Right lobe of liver (tissue), 6 donors: ENCODE measurements around the gene COL4A1. TPM values are rescaled to one million over a fixed set of nuclear protein-coding genes. Genes with fewer than 3 reads are reported as not detected.
A peak's percentile ranks its signal among the peaks of the same experiment; 100 is the strongest.

Experiments used
- ATAC-seq, 4 donors: fragments of 200-7000 bp; cut with Tn5 transposase; one replicate each; pipeline ENCODE4 v1.9.1; 2020; ENCODE audit warnings: mild to moderate bottlenecking in 4 of 4, moderate library complexity in 4 of 4
- DNase-seq, 3 donors: peaks; one replicate each; pipeline ENCODE4 v3.0.0-alpha.2; 2020
- H3K27ac ChIP-seq, 3 donors: fragments of 200-600 bp; one replicate each; pipeline ENCODE4 v1.8.0; 2022
- H3K27me3 ChIP-seq, 2 donors: fragments of 200-600 bp; one replicate each; pipeline ENCODE4 v1.8.0; 2022
- H3K36me3 ChIP-seq, 4 donors: fragments of 200-600 bp; sonication (generic) in 1 of 4; one replicate each; pipeline versions ENCODE4 v1.5.1 to v1.8.0; 2017 to 2022; ENCODE audit warnings: control low read depth in 1 of 4
- H3K4me1 ChIP-seq, 4 donors: fragments of 200-600 bp; sonication (generic) in 1 of 4; one replicate each; pipeline versions ENCODE4 v1.5.1 to v1.8.0; 2017 to 2022; ENCODE audit warnings: control low read depth in 1 of 4
- H3K4me3 ChIP-seq, 3 donors: fragments of 200-600 bp; one replicate each; pipeline ENCODE4 v1.8.0; 2022
- H3K9me3 ChIP-seq, 4 donors: fragments of 200-600 bp; sonication (generic) in 1 of 4; one replicate each; pipeline versions ENCODE4 v1.5.1 to v1.8.0; 2017 to 2022; ENCODE audit warnings: control low read depth in 1 of 4
- CTCF ChIP-seq, 4 donors: fragments of 200-600 bp in 3 of 4; fragments of 450-650 bp in 1 of 4; IDR thresholded peaks; one replicate each; pipeline versions ENCODE4 v1.5.1 to v1.8.0; 2016 to 2022; ENCODE audit warnings: antibody characterized with exemption in 4 of 4, mild to moderate bottlenecking in 2 of 4
- POLR2A ChIP-seq: fragments of 450-650 bp; IDR thresholded peaks from one replicate; pipeline ENCODE4 v1.6.1; 2017; ENCODE audit warnings: antibody characterized with exemption, mild to moderate bottlenecking
- WGBS: methylation state at CpG from one replicate; pipeline ENCODE4 v1.1.6; 2018; ENCODE audit warnings: low coverage, low lambda C conversion rate; ENCODE audit not compliant: insufficient coverage; ENCODE audit errors: missing lambda C conversion rate; 5-methylcytosine and 5-hydroxymethylcytosine counted together
- intact Hi-C, 2 donors: fragments of 100-400 bp; cut with DNase I; formaldehyde crosslinking; loops; one replicate each; pipeline versions ENCODE4 v1.11.2 to v1.14.1; 2022
- total RNA-seq, 6 experiments: library from RNA; depleted of rRNA in 2 of 6; stranded (reverse); fragments of >200 nt in 2 of 6; fragmentation: NEBNext Ultra II Directional in 3 of 6; extraction: Animal tissue kit (Norgen Biotek cat#: 25700) in 3 of 6; gene quantifications; one replicate each; pipeline versions ENCODE4 v1.1.0 to v1.2.4, GENCODE V29; 2016 to 2023
- donor health status: DM: no; HTN: yes; CAD: no.
- donor health status: DM: no; HTN: no; CAD: no.
- donor health status: DM: no; HTN: no; CAD: no.
- donor health status: DM: no; HTN: yes; CAD: no.
- donor health status: DM: no; HTN: yes; CAD: no.

Gene COL4A1
- total RNA-seq, 6 experiments from 2014 or later = 8.0 to 89.8 (median 41.1) TPM

- no peak for ATAC-seq
- TF ChIP-seq CTCF (IDR thresholded peaks at IDR 0.05) = no peak
- TF ChIP-seq POLR2A = no peak
- no peaks in the 10 kb centered on the region for H3K27me3 ChIP-seq
- H3K9me3 ChIP-seq = no peaks in the 10 kb centered on the region
- H3K36me3 ChIP-seq = no peaks in the 10 kb centered on the region
- H3K4me1 ChIP-seq = peaks cover 0 to 4% (median 0%) of the 10 kb centered on the region in 4 donors
- intact Hi-C loops = no loop called here
- WGBS = no CpG with 5 or more reads among the region's 11 CpGs
- no peak overlapping the region for H3K27ac ChIP-seq
- H3K4me3 ChIP-seq = no peak overlapping the region
- no peak for DNase-seq
Observed at GRCh38 chr13:110262082-110262436, 44.9 kb downstream of the COL4A1 start.

GRCh38 chr13:110261166-110262081 is 45.5 kb downstream of the COL4A1 start:
- WGBS = 72% methylated on average over 8 of the region's 19 CpGs
- TF ChIP-seq CTCF (IDR thresholded peaks at IDR 0.05) (no peak), POLR2A (no peak)
- intact Hi-C loops = no loop called here
- Histone ChIP-seq H3K9me3 (no peaks in the 10 kb centered on the region), H3K27me3 (no peaks in the 10 kb centered on the region), H3K4me3 (no peak overlapping the region), H3K4me1 (no peaks in the 10 kb centered on the region), H3K27ac (no peak overlapping the region), H3K36me3 (no peaks in the 10 kb centered on the region)
- ATAC-seq = no peak
- no peak for DNase-seq

GRCh38 chr13:110259651-110260050 is 47.3 kb downstream of the COL4A1 start:
- intact Hi-C loops = no loop called here

GRCh38 chr13:110258876-110259631 is 47.9 kb downstream of the COL4A1 start:
- intact Hi-C loops = no loop called here
- H3K36me3 ChIP-seq = no peaks in the 10 kb centered on the region
- 62% methylated on average over 9 of the region's 12 CpGs for WGBS

More at GRCh38 chr13:110259651-110260050, 47.3 kb downstream of the COL4A1 start:
- ATAC-seq = no peak
- WGBS = 43% methylated on average over 6 of the region's 6 CpGs
- Histone ChIP-seq H3K9me3 (no peaks in the 10 kb centered on the region), H3K36me3 (no peaks in the 10 kb centered on the region), H3K4me1 (no peaks in the 10 kb centered on the region), H3K27ac (no peak overlapping the region), H3K27me3 (no peaks in the 10 kb centered on the region), H3K4me3 (no peak overlapping the region)
- no peak for DNase-seq
- TF ChIP-seq POLR2A = no peak
- TF ChIP-seq CTCF (IDR thresholded peaks at IDR 0.05) = no peak

More at GRCh38 chr13:110258876-110259631, 47.9 kb downstream of the COL4A1 start:
- no peaks in the 10 kb centered on the region for H3K27me3 ChIP-seq
- TF ChIP-seq CTCF (IDR thresholded peaks at IDR 0.05) = no peak
- no peaks in the 10 kb centered on the region for H3K9me3 ChIP-seq
- DNase-seq (no peak), ATAC-seq (peak in 1 of 4 donors; percentile 19)
- no peak overlapping the region for H3K27ac ChIP-seq
- no peak overlapping the region for H3K4me3 ChIP-seq
- no peaks in the 10 kb centered on the region for H3K4me1 ChIP-seq
